Right renal cortex interstitium (tissue), 3 donors: ENCODE data around the gene RAPGEF6. TPM values are rescaled to one million over a fixed set of nuclear protein-coding genes. Genes with fewer than 3 reads are reported as not detected.
"Not testable (repeated sequence)": the region's sequence is repeated elsewhere in the genome, so short reads cannot be mapped to it uniquely, and the experiment has no call there.

Source experiments
- DNase-seq, 3 donors: peaks; one replicate each; pipeline ENCODE4 v3.0.0-alpha.2; 2013; ENCODE audit warnings: low read depth in 3 of 3, low spot score in 2 of 3
- polyA plus RNA-seq, 3 donors: library from polyadenylated mRNA; unstranded; fragments of 120-200 nt; gene quantifications; one replicate each; pipeline ENCODE4 v1.2.1, GENCODE V29; 2013; ENCODE audit not compliant: insufficient read length in 3 of 3

RAPGEF6 gene
- polyA plus RNA-seq, result 10 to 100 TPM; 13.3 to 18.3 (median 14.7) TPM

GRCh38 chr5:131634996-131635683 lies at the start of gene RAPGEF6:
TSS of gene RAPGEF6 (minus strand) at chr5:131635229. CDS start at chr5:131635030, 199 bp downstream.
- DNase-seq, result peak; percentile 99

DNA sequence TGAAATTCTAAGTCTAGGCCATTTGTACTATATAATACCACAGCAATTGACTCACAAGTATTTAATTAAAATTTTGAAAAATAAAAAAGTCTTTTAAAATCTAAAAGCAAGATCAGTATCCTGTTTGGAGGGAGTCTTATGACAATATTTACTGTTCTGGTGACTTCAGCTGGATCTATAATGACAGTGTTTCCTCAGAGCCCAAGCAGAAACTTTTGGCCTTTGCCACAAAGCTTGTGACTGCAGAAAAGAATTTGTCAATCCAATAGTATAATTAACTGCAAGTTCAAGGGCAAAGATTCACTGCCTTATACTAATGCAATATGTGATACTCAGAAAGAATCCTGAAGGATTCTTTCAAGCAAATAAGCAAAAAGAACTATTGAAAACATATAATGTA lies 49.6 kb upstream of the RAPGEF6 start:
- DNase-seq, result no peak

- no peak for DNase-seq
Measured at GRCh38 chr5:131684051-131684450, 49.0 kb upstream of the RAPGEF6 start.

DNA sequence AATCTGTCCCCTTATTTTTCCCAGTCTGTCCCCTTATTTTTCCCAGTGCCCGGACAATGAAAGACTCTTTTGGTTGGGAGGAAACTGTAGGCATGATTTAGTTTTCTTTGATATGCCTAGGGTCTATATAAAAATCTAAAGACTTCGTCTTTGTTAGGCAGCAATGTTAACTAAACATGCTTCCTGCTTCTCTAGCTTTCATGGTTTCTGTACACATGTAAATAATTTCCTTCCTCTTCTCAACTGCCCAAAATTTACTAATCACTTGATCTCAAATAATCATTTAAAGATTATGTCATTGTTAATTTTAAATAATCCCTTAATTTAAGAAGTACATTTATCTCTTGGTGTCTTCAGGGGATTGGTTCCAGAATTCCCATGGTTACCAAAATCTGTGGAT lies 47.8 kb upstream of the RAPGEF6 start:
- no peak for DNase-seq

- no peak for DNase-seq
Measured at GRCh38 chr5:131682175-131682574, 47.1 kb upstream of the RAPGEF6 start.

DNA sequence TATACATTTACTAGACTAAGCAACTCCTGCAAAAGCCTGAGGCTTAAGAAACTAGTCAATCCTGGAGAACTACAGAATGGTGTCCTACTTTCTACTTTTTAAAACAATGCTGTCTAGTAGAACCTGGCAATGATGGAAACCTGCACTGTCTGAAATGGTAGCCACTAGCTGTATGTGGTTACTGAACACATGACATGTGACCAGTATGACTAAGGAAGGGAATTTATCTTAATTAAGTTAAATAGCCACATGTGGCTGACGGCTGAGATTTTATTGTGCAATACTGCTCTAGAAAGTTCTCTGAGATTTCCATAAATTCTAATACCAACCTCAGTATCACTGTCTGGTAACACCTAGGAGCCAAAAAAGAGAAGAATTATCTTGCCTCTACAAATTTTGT lies 44.9 kb upstream of the RAPGEF6 start:
- no peak for DNase-seq

DNA sequence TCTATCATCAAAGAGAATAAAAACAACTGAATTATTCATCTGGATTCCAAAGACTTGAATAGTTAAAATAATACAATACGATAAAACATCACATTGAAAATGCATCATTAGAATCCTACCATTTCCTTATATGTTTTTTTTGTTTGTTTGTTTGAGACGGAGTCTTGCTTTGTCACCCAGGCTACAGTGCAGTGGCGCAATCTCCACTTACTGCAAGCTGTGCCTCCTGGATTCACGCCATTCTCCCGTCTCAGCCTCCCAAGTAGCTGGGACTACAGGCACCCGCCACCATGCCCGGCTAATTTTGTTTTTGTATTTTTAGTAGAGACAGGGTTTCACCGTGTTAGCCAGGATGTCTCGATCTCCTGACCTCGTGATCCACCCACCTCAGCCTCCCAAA lies 43.2 kb upstream of the RAPGEF6 start:
- not testable (repeated sequence) for DNase-seq

DNA sequence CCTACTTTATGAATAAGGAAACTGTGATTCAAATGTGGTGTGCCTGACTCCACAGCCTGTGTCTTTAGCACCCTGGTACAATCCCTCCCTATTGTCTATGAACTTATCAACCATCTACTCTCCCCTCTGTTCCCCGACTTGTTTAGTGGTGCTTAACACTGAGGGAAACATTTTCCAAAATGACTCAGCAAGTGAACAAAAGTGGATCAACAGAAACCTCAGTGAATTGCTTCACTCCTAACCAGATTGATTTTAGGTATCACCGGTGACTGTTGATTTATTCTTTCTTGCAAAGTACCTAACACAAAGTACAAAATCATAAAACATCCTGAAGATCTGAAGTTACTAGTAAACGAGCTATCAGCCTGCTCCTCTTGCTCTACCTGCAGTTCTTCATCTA lies 42.1 kb upstream of the RAPGEF6 start:
- no peak for DNase-seq

DNA sequence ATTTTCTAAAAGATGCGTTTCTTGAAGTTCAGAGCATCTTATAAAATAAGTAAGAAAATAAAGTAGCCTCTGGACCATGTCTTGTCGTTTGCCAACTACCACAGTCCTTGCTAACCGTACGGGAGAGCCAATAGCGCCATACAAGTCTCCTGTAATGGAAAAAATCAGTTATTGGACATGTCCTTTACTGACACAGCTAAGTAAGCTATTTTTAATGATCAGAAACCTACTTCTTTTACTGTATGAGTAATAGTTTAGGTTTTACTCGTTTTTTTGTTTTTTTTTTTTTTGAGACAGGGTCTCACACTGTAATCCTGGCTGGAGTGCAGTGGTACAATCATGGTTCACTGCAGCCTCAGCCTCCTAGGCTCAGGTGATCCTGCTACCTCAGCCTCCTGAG lies 37.7 kb upstream of the RAPGEF6 start:
- DNase-seq, result no peak

DNA sequence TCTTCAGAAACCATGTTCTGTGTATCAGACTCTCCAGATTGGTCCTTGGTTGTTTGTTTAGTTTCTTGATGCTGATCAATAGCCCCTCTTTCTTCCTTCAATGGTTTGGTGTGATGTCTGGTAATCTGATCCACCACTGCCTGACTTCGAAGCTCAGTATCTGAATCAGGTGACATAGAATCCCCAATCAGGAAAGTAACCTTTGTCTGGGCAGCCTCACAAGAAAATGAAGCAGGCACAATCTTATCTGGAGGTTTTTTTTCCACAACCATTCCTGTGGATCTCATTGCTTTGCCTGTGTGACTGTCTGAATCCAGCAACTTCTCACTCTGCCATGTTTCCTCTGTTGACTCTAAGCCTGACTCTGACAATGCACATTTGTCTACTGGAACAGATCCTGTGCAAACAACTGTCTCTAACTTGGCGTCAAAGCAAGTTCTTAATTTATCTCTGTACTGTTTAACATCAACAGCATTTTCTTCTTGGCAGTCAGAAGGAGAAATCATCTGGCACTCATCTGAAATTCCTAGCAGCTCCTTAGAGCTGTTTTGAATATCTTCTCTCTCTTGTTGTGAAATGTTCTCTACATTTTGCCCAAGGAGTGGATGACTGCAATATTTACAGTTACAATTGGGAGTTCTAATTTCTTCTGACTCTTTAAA lies 37.1 kb upstream of the RAPGEF6 start:
- peak; percentile 21 to 32 (median 31) for DNase-seq

DNA sequence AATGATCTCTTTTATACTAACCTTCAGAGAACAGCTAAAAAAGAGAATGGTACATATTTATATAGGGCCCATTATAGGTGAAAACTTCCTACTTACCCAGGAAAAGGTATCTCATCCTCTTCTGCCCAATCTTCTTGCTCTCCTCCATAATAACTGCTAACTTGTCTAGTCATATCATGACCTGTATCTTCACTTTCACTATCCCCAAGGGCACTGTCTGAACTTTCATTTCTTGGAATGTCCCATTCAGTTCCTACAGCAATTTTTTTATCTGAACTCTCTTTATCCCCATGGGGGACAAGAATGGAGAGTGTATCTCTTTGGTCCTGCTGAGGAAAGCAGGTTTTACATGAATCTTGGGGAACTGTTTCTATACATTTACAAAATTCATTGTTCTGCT lies 36.4 kb upstream of the RAPGEF6 start:
- DNase-seq, result no peak

GRCh38 chr5:131664929-131665328 lies 29.9 kb upstream of the RAPGEF6 start:
- no peak for DNase-seq

DNA sequence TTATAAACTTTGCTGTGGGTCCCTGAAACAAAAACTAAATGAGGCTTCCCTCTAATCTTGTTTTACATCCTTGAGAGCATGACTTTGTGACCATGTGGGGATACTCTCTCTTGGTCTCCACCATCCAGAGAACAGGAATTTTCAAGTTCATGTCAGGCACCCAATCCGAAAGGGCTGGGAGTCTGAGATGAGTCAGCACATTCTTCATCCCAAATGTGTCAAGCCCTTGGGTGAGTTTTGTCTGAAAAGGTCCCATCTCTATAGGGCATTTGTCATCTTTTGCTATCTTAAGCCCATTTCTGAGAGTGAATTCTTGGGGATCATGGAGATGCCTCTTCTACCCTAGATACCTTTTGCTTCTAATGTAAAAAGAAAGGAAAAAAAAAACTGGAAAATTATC lies 26.9 kb upstream of the RAPGEF6 start:
- no peak for DNase-seq

- DNase-seq, result no peak
Measured at GRCh38 chr5:131659841-131660240, 24.8 kb upstream of the RAPGEF6 start.

DNA sequence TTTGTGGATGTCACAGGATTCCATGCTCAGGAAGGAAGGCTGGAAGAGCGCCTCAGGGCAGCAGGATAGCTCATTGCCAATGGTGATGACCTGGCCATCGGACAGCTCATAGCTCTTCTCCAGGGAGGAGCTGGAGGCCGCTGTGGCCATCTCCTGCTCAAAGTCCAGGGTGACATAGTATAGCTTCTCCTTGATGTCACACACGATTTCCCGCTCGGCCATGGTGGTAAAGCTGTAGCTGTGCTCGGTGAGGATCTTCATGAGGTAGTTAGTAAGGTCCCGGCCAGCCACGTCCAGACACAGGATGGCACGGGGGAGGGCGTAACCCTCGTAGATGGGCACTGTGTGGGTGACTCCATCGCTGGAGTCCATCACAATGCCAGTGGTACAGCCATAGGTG lies 24.3 kb upstream of the RAPGEF6 start:
- DNase-seq, result no peak

DNA sequence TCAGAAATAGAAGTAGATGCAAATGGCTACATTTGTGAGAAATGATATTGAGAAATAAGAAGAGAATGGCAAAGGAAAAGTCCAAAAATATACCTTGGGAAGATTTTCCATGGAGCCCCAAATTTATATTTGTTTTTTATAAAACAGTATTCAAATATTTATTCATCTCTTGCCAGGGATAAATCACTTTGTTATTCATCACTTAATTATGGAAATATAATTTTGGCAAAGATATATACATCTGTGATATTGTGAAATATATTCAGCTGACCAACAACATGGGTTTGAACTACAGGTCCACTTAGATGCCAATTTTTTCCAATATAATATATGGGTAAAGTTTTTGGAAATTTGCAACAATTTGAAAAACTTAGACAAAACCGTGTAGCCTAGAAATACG lies 19.7 kb upstream of the RAPGEF6 start:
- no peak for DNase-seq

- no peak for DNase-seq
Measured at GRCh38 chr5:131654309-131654708, 19.3 kb upstream of the RAPGEF6 start.

GRCh38 chr5:131649161-131649560 lies 14.1 kb upstream of the RAPGEF6 start:
- DNase-seq, result no peak

DNA sequence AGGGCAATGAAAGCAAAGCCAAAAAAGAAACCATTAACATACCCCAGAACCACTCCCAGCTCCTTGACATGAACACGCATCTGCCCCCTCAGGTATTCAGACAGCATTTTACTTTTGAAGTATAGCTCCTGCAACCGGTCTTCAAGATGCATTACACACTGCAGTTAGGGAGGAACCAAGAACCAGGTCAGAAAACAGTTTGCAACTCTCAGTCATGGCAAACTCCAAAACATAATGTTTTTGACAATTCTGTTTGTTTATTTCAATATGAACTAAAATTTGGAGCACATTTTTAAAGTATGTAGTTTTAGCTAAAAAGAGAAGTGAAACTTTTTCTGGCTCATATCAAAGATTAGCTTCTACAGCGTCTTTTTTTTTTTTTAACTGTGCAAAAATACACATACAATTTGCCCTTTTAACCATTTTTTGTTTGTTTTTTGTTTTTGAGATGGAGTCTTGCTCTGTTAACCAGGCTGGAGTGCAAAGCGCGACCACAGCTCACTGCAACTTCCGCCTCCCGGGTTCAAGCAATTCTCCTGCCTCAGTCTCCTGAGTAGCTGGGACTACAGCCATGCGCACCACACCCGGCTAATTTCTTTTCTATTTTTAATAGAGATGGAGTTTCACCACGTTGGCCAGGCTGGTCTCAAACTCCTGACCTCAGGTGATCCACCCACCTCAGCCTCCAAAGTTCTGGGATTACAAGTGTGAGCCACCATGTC lies 12.2 kb upstream of the RAPGEF6 start:
- no peak for DNase-seq

DNA sequence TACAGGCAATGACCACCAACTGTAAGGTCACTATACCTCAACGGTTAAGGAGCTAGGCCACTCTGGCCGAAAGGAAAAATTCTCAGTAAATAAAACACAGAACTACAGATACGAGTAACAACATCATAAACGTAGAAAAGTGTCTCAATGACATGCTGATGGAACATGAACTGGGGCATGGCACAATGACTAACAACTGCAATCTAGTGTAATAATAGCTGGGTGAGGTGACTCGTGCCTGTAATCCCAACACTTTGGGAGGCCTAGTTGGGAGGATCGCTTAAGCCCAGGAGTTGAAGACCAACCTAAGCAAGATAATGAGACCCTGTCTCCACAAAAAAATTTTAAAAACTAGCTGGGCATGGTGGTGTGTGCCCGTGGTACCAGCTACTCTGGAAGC lies 9.8 kb upstream of the RAPGEF6 start:
- no peak for DNase-seq

DNA sequence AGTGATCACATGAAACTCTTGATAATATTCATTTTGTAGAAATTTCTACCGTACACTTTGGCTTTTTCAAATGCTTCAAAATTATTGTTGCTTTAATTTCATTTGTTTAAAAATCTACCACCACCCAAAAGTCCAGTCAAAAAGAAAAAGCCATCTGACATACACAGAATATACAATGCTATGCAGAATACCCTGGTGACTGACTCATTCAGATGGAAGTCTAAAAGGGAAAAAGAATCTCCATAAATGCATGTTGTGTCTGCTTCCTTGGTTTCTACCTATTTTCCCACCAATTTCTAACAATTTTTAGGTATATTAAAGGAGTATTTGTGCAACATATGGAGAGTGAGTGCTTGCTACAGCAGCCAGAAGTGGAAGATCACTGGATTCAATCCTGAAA lies 9.3 kb upstream of the RAPGEF6 start:
- DNase-seq, result no peak

DNA sequence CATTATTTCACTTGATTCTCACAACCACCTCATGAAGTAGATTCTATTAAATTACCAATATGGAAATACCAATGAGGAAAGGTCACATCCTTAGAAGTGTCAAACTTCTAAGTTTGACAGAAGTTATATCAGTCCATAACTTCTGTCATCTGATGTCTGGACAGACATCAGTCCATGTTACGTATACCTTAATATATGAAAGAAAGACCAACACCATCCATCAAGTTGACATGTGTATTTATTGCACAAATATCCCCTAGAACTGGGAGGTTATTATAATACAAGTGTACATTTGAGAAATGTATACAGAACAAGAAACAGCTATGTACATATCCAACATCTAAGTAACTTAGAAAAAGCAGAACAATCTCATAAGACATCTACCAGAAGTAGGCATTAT lies 6.5 kb upstream of the RAPGEF6 start:
- DNase-seq, result no peak
